ENCODE results near the gene COL4A2.

COL4A2 gene

GRCh38 chr13:110438211-110438610 lies 131.1 kb downstream of the COL4A2 start:
- TF ChIP-seq CTCF (conservative IDR thresholded peaks at IDR 0.05; ENCODE audit: low read depth): no peak
- DNase-seq (ENCODE audit: low spot score): no peak
- no peak overlapping the region for H3K27ac ChIP-seq
- CTCF ChIA-PET: interaction anchor here (0.7 kb wide), 1 partner anchor 18 kb away, joined by 4 read pairs; no protein-coding TSS in a partner anchor
- POLR2A ChIA-PET (ENCODE audit: low non-redundant PET): no interaction called here

DNA sequence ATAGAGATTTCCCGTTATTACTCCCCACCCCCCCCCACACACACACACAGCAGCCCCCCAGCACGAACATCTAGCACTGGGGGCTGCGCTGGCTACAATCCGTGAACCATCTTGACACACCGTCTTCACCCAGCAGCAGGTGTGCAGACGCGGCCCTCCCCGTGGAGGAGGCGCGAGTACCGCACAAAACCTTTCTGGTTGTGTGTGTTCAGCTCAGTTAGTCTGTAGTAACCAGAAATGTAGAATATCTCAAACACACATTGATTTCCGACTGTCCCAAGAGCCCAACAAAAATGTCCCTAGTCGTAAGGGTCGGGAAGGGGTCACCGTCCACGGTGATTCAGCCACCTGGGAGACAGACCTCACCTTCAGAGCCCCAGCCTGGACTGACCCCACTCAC lies 131.7 kb downstream of the COL4A2 start:
- DNase-seq (ENCODE audit: low spot score): no peak
- POLR2A ChIA-PET (ENCODE audit: low non-redundant PET): no interaction called here
- CTCF ChIA-PET: interaction anchor here (0.7 kb wide), 1 partner anchor 17 kb away, joined by 4 read pairs; no protein-coding TSS in a partner anchor
- TF ChIP-seq CTCF (conservative IDR thresholded peaks at IDR 0.05; ENCODE audit: low read depth): no peak
- no peak overlapping the region for H3K27ac ChIP-seq

DNA sequence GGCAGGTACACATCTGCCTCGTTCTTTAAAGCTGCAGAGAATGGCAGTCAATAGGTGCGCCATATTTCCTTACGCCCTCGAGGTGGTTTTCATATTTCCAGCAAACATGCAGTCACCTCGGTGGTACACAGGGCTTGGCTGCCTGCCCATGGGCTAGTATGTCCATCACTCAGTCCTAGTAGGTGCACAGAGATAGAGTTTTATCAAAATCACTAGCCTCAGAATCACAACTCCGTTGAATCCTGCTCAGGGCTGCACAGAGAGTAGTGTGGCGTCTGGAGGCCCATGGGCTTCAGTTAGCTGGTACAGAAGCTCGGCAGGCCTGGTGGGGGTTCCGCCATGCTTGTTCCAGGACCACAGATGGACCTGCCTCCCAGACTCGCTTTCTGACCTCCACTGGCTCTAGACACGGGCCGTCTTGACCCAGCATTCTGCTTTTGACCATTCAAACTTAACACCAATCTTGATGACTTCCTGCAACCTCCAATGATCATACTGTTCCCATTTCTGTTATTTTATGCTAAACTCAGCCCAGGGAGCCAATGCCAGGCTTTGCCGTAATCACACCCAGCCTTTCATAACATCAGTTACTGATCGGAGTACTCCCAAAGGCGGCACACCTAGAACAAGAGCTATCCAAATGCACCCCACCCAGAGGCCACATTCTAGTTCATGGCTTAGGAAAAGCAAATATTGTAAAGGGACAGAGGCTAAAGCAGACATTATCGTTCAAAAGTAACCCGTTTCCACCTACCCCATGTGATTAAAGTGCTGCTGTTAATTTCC lies 134.1 kb downstream of the COL4A2 start:
- H3K27ac ChIP-seq: no peak overlapping the region
- CTCF ChIA-PET: no interaction called here
- no peak for TF ChIP-seq CTCF (conservative IDR thresholded peaks at IDR 0.05; ENCODE audit: low read depth)
- POLR2A ChIA-PET (ENCODE audit: low non-redundant PET): no interaction called here
- no peak for DNase-seq (ENCODE audit: low spot score)

- ChIA-PET POLR2A (ENCODE audit: low non-redundant PET) (no interaction called here), CTCF (interaction anchor here (1.8 kb wide), 1 partner anchor 220 kb away, joined by 8 read pairs; no protein-coding TSS in a partner anchor)
- no peak for TF ChIP-seq CTCF (conservative IDR thresholded peaks at IDR 0.05; ENCODE audit: low read depth)
- peak overlapping the region; percentile 23; the same call in 1 of the 2 replicates for H3K27ac ChIP-seq
- peak; percentile 53 for DNase-seq (ENCODE audit: low spot score)
These were observed 136.0 kb downstream of the COL4A2 start for GRCh38 chr13:110442930-110443621.

DNA sequence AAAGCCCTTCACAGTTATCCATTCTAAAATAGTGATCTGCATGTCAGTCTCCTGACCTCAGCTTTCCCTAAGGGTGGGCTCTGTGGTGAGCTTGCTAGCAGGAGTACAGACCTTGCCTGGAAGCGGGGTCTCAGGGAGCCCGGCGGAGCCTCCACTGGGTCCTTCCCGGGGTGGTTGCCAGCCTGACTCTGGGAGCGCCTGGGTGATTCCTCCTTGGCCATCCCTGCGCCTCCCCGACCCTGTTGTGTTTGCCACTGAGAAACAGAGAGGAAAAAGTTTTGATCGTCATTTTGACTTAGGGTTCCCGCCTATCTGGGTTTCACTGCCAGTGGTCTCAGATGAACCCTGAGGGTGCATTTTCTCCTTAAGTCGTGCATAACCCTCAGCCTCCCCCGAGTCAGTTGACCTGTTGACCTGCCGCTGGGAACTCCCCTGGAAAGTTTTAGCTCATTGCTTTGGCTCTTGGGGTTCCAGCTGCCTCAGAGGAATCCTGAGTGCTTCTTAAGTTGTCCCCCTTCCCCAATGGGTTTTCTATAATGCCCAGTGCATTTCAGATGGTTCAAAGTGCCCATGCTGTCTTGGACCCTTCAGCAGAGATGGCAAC lies 136.6 kb downstream of the COL4A2 start:
- CTCF ChIA-PET: interaction anchor here (0.6 to 1.8 kb wide), 3 partner anchors 220 to 292 kb away, joined by 4 to 11 read pairs (median 8); no protein-coding TSS in a partner anchor
- peak overlapping the region; percentile 23; the same call in 1 of the 2 replicates for H3K27ac ChIP-seq
- POLR2A ChIA-PET (ENCODE audit: low non-redundant PET): no interaction called here
- TF ChIP-seq CTCF (conservative IDR thresholded peaks at IDR 0.05; ENCODE audit: low read depth): no peak
- no peak for DNase-seq (ENCODE audit: low spot score)

DNA sequence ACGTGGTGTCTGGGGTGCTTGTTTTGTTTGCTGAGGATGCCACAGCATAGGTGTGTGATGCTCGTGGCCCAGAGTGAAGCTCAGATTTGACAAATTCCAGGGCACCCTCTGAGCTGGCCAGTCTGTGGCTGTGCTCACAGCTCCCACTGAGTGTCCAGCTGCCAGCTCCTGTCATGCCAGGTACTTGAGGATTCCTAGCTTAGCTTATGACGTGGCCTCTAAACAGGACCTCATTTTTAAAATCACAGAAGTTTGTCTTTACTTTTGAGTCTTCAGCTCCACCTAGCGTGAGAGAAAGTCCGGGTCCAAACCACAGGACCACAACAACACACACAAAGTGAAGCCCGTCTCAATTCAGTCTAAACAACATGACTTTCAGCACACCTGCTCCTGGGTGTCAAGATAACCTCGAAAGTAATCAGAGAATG lies 137.2 kb downstream of the COL4A2 start:
- DNase-seq (ENCODE audit: low spot score): no peak
- no peak for TF ChIP-seq CTCF (conservative IDR thresholded peaks at IDR 0.05; ENCODE audit: low read depth)
- CTCF ChIA-PET: interaction anchor here (0.6 to 1.8 kb wide), 3 partner anchors 221 to 292 kb away, joined by 4 to 11 read pairs (median 8); no protein-coding TSS in a partner anchor
- POLR2A ChIA-PET (ENCODE audit: low non-redundant PET): no interaction called here
- peak overlapping the region; percentile 23; the same call in 1 of the 2 replicates for H3K27ac ChIP-seq

All from RWPE1 (cell line).